HG02571 (cell line): ENCODE results near the gene CIAPIN1.
"Not testable (repeated sequence)": the region's sequence is repeated elsewhere in the genome, so short reads cannot be mapped to it uniquely, and the experiment has no call there.

Source experiments
- ATAC-seq: cut with Tn5 transposase; IDR thresholded peaks from one replicate; pipeline ENCODE4 v1.9.1; 2021; ENCODE audit warnings: mild to moderate bottlenecking, moderate library complexity; ENCODE audit not compliant: unreplicated experiment

Gene CIAPIN1

GRCh38 chr16:57444711-57445110, 2.5 kb downstream of the CIAPIN1 start:
- no peak for ATAC-seq

DNA sequence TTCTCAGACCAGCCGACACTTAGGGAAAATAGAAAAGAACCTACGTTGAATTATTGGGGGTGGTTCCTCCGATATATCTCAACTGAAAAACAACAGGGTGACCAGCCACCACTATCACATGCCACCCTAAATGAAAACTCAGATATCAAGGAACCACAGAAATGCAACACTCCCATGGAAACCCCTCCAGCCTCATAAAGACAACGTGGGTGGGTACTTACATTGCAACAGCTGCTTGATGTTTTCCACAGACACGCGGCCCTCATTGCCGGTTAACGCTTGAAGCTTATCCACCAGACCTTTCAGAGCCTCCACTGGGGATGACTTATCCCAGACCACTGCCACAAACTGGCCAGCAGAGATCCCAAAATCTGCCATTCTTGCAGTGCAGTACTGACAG, 6.6 kb downstream of the CIAPIN1 start:
- ATAC-seq = not testable (repeated sequence)

GRCh38 chr16:57439947-57440346, 7.2 kb downstream of the CIAPIN1 start:
- not testable (repeated sequence) for ATAC-seq

GRCh38 chr16:57435838-57436237, 11.3 kb downstream of the CIAPIN1 start:
- no peak for ATAC-seq

DNA sequence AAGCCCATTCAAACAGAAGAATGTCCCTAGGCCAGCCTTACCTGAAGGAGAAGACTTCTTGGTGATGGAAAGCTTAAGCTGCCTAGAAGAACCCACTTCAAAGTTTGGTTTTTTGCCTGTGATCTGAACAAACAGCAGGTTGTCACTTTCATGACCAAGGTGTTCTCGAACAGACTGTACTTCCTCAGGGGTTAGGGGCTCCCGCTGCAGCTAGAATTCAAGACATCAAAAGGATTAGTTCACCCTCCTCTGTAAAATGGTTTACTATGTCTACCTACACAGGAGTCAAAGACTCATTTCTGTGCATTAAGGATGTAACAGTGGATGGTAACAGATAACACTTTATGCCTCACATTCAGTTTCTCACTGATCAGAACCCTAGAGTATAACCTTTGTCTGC, 13.2 kb downstream of the CIAPIN1 start:
- no peak for ATAC-seq

DNA sequence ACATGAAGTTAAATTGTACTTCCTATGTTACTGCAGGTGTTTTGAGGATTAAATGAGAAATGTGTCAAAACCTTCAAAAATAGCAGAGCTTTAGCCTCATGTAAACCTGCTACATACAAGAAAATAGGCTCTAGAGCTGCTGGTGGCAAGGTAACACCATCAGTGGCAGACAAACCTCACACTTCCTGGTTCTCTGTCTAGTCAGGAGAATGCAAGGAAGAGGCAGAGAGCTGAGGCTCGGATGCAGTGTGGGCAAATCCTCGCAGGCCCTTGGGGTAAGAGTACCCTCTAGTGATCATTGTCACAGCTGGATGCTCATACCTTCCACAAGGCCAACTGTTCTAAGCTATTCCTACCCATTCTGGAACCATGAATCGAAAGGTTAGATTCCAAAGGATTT, 14.2 kb downstream of the CIAPIN1 start:
- ATAC-seq = no peak

GRCh38 chr16:57432505-57432904, 14.7 kb downstream of the CIAPIN1 start:
- no peak for ATAC-seq

GRCh38 chr16:57430955-57431354, 16.2 kb downstream of the CIAPIN1 start:
- ATAC-seq = no peak

DNA sequence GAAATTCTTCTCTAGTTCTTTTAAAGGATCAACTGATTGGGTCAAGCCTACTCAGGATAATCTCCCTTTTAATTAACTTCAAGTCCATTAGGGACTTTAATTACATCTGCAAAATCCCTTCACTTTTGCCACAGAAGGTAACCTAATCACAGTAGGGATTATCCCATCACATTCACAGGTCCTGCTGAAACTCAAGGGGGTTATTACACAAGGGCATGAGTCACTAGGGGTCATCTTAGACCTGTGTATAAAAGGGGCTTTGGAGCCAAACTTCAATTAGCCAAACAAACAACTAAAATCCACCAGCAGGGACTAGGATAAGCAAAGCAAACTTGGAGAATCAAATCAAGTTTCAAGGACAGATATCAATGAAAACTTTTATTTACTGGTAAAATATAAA, 19.4 kb downstream of the CIAPIN1 start:
- no peak for ATAC-seq

- no peak for ATAC-seq
These were observed 19.9 kb downstream of the CIAPIN1 start for GRCh38 chr16:57427307-57427706.

DNA sequence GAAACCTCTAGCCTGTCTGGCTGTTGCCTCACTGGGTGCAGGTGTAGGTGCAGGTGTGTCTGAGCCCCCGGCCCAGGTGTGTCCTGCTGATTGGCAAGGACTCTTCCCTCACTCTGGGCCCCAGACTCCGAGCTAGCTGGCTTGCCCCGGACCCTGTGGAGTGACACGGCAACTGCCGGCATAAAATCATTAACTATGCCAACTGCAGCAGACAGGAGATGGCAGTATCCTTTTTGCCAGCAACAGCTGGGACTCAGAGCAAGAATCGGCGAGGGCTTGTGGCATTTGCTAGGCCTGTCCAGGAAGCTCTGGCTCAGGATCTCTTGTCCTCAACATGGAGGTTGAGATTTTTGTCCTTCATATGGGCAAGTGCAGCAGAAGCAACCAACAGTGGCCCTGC, 20.8 kb downstream of the CIAPIN1 start:
- ATAC-seq = no peak

DNA sequence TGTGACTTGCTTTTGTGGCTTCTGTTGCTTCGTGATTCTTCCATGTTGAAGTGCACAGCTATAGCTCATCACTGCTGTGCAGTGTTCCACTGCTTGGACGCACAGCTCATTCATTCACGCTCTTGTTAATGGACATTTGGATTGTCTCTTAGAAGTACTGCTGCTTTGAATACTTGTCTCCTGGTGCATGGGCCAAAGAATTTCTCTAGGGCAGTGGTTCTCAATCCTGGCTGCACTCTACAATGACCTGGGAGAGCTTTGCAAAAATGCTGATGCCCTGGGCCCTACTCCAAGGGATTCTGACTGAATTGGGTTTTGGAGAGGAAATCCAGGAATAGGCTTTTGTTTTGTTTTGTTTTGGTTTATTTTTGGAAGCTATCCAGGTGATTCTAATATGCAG, 22.6 kb downstream of the CIAPIN1 start:
- ATAC-seq = no peak

- no peak for ATAC-seq
These were observed 24.0 kb downstream of the CIAPIN1 start for GRCh38 chr16:57423152-57423551.

DNA sequence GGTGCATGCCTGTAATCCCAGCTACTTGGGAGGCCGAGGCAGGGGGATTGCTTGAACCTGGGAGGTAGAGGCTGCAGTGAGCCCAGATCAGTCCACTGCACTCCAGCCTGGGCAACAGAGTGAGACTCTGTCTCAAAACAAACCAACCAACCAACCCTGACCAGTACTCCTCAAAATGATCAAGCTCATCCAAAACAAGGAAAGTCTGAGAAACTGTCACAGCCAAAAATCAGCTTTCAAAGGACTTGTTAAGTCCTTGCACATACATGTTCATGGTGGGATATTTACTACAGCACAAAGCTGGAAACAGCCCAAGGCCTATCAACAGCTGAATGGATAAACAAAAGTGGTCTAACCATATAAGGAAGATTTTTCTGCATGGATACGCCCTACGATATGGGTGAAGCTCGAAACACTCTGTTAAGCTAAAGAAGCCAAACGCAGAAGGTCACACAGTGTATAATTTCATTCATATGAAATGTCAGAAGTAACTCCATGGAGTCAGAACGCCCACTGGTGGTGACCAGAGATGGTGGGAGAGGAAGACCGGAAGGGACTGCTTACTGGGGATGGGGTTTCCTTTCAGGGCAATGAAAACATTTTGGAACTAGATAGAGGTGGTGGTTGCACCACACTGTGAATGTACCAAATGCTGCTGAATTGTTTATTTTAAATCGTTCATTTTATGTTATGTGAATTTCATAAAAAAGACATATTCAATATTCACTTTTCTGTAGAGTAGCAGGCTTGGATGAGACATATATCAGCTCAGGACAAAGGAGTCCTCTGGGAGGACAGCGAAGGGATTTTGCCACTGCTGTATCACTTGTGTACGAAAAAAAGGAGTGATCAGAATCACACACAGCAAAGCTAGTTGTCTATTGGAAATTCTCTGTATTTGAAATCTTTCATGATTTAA, 24.9 kb downstream of the CIAPIN1 start:
- no peak for ATAC-seq

- no peak for ATAC-seq
These were observed 27.7 kb downstream of the CIAPIN1 start for GRCh38 chr16:57419506-57419905.

DNA sequence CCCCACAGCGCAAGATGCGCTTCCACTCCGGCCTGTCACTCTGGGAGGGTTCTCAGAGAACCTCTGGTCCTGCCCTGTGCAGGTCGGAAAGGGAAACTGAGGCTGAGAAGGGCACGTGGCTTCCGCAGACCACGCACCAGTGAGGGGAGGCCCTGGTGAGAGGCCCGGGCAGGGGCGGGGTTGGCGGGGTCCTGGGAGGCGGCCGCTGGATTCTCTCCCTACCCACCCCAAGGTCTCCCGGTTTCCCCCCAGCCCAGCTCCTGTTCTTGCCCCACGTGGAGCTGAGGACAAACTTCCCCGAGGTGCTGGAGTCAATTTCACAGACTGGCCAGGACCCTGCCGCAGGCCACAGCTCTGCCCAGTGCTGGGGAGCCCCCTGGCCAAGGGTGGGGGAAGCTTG, 31.1 kb downstream of the CIAPIN1 start:
- ATAC-seq = no peak

GRCh38 chr16:57413733-57414132, 33.5 kb downstream of the CIAPIN1 start:
- no peak for ATAC-seq

GRCh38 chr16:57413301-57413730, 33.9 kb downstream of the CIAPIN1 start:
- ATAC-seq = peak; percentile 40

GRCh38 chr16:57412584-57412983, 34.6 kb downstream of the CIAPIN1 start:
- no peak for ATAC-seq

DNA sequence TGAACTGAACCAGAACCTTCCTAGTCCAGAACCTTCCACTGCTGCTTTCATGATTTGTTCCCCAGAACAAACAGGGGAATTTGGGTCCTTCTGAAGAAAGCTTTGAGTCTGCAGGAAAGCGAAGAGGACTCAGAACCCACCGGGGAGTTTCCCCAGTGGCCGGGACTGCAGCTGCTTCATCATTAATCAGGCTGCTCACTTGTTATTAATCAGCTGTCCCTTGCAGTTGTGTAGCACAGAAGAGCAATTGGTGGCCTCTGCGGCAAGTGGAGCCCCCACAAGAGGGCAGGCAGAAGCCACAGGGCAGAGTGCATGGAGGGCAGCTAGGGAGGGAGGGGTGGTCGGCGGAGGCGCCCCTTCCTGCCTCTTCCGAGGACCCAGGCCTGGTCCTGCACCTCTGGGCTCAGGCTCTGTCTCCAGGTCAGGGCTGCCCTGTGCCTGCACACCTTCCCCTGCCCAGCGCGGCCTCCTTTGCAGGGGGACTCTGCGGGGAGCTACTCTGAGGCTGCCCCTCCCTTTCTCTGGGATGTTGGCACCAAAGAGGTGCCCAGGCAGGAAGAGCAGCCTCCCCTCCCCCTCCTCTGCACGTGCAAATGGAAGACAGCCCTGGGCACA, 35.7 kb downstream of the CIAPIN1 start:
- no peak for ATAC-seq

- ATAC-seq = no peak
These were observed 37.2 kb downstream of the CIAPIN1 start for GRCh38 chr16:57409870-57410587.

DNA sequence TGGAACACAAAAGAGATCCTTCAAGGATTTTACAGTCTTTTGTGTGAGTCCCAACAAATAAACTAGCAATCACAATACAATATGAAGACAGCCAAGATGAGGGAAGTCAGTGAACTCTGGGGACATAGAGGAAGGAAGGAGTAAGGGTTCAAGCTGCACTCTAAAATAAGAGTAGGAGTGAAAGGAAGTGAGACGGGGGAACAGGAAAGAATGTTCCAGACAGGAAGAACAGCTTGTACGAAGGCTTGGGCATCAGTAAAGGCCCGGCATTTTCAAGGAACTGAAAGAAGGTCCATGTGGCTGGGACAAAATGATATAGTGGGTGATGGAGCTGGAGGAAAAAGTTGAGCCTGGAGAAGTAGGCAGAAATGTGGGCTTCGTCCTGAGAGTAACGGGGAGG, 38.1 kb downstream of the CIAPIN1 start:
- ATAC-seq = no peak
